Middle frontal gyrus (tissue), 1 donor: Measurements from ENCODE around the gene HNF4A.
"Not testable (repeated sequence)": the region's sequence is repeated elsewhere in the genome, so short reads cannot be mapped to it uniquely, and the experiment has no call there.

Experiments
- DNase-seq: peaks from one replicate; pipeline ENCODE4 v3.0.0-alpha.2; 2015; ENCODE audit warnings: low spot score; ENCODE audit errors: extremely low spot score

The HNF4A gene

GRCh38 chr20:44355498-44356352, at the start of gene HNF4A:
TSS of gene HNF4A (plus strand) at chr20:44355699. CDS start at chr20:44355805, 106 bp downstream.
- DNase-seq, result no peak

- no peak for DNase-seq
Observed at GRCh38 chr20:44306927-44307326, 48.6 kb upstream of the HNF4A start.

- no peak for DNase-seq
Observed at GRCh38 chr20:44309763-44310663, 45.5 kb upstream of the HNF4A start.

GRCh38 chr20:44310664-44311639, 44.5 kb upstream of the HNF4A start, which contains the start of gene FITM2:
TSS of gene FITM2 (minus strand) at chr20:44311202. CDS start at chr20:44311148, 54 bp downstream.
- peak; percentile 93 for DNase-seq

- DNase-seq, result no peak
Observed at GRCh38 chr20:44314870-44315269, 40.6 kb upstream of the HNF4A start.

- no peak for DNase-seq
Observed at GRCh38 chr20:44319839-44320422, 35.6 kb upstream of the HNF4A start.

- no peak for DNase-seq
Observed at GRCh38 chr20:44324343-44324742, 31.2 kb upstream of the HNF4A start.

- no peak for DNase-seq
Observed at GRCh38 chr20:44326391-44327159, 28.9 kb upstream of the HNF4A start.

GRCh38 chr20:44327748-44328147, 27.8 kb upstream of the HNF4A start:
- not testable (repeated sequence) for DNase-seq

- DNase-seq, result no peak
Observed at GRCh38 chr20:44328428-44328827, 27.1 kb upstream of the HNF4A start.

GRCh38 chr20:44331201-44331600, 24.3 kb upstream of the HNF4A start:
- DNase-seq, result no peak

GRCh38 chr20:44334306-44334705, 21.2 kb upstream of the HNF4A start:
- DNase-seq, result no peak

- DNase-seq, result no peak
Observed at GRCh38 chr20:44334709-44335108, 20.8 kb upstream of the HNF4A start.

- no peak for DNase-seq
Observed at GRCh38 chr20:44335675-44336074, 19.8 kb upstream of the HNF4A start.

- DNase-seq, result no peak
Observed at GRCh38 chr20:44336086-44336485, 19.4 kb upstream of the HNF4A start.

- DNase-seq, result no peak
Observed at GRCh38 chr20:44336725-44337380, 18.6 kb upstream of the HNF4A start, which contains the start of gene R3HDML. TSS of gene R3HDML (plus strand) at chr20:44337043. CDS start at chr20:44337158, 115 bp downstream.

- DNase-seq, result no peak
Observed at GRCh38 chr20:44342248-44342647, 13.3 kb upstream of the HNF4A start.

GRCh38 chr20:44343162-44343675, 12.3 kb upstream of the HNF4A start:
- DNase-seq, result no peak

- no peak for DNase-seq
Observed at GRCh38 chr20:44344723-44345122, 10.8 kb upstream of the HNF4A start.
